ENCODE measurements around the gene AHNAK. TPM values are rescaled to one million over a fixed set of nuclear protein-coding genes. Genes with fewer than 3 reads are reported as not detected.
A peak's percentile ranks its signal among the peaks of the same experiment; 100 is the strongest.
"Not testable (repeated sequence)": the region's sequence is repeated elsewhere in the genome, so short reads cannot be mapped to it uniquely, and the experiment has no call there.

Gene AHNAK
- total RNA-seq, 1 donor from 2014 or later, result 909 TPM

DNA sequence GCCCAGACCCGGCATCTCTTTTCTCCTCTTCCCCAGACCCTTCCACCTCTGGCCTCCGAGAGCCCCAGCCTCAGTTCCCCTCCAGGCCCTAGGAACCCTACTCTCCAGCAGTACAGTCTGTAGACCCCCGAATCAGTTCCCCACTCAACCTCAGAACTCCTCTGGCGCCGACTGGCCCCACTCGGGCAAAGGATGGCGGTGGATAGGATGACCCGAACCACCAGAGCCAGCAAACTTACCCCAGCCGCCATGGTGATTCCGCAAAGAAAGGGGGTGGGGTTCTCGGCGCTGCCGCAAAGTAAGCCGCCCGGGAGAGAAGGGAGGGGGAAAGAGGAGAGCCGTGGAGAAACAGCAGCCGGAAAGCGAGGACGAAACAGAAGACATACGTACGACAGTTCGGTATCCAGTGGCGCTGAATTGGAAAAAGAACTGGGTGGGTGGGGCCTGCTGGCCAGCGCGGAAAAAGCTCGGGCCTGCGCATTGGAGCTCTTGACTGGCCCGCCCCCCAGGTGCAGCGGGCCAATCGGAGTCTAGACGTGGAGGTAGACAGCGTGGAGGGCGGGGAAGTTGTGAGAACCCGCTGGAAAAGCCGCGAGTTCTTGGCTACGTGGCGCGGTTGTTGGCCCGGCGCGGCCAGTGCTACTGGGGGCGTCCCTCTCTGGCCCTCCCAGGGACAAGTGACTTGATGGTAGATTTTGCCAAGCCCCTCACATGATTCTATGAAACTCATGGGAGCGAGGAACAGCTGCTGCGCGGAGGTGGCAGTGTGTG, 27.2 kb upstream of the AHNAK start, which contains the start of gene EEF1G:
TSS of gene EEF1G (minus strand) at position 300 of the 771 bp plus-strand sequence. CDS start at position 251, 49 bp downstream.
- DNase-seq, result peak; percentile 100

DNA sequence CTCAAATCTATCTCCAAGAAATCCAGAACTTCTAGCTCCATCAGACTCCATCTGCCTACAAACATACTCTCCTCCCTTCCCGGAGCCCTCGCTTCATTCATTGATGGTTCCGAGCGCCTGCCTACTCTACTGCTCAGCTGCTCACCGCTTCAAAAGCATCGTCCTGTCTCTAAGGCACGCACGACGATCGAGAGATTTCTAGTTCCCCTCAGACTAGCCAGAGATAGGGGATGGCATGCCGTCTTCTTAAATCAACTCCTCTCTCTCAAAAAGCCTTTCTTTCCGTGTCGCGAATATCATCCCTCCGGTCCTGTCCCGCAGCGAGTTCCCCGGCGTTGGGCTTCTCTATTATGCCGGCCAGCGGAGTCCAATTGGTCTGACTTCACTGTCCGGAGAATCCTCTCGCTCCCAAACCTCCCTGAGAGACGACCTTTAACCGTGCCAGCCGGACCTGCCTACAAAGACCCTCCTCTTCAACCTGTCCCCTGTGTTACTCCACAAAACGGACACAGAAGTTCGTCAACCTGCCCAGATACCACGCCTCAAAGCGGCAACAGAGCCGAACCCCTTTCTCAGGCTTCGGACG, 26.5 kb upstream of the AHNAK start:
- DNase-seq, result peak; percentile 53

DNA sequence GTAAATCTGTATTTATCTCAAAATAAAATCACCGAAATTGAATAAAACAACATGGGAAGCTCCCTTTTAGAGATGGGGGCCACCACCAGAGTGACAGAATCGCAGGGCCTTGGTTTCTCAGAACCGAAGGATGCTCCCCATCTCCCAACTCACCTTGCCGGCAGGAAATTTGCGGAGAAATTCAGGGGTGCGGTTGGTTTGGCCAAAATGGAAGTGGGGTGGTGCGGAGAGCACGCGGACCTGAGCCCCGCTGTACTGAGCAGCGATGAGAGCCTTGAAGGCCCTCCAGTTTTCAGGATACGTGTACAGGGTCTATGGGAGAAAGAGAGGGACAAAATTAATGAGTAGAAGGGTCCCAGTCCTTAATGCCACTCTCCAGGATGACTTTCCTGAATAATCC, 25.8 kb upstream of the AHNAK start:
- no peak for DNase-seq

DNA sequence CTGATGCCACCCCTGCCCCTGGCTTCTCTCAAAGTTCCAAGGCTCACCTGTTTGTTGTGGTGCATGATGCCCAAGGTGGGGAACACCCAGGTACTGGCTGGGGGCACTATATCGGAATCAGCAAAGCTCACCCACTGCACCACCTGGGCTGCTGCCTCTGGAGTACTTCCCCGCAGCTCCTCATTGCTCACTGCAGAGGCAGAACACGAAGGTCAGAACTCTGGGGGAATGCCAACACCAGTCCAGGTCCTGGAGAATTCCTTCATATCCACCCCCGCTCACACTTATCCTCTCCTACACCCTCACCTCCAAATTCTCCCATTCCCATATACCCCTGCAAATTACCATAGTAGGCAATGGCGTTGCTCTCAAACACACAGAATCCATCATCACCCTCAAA, 24.9 kb upstream of the AHNAK start:
- not testable (repeated sequence) for DNase-seq

DNA sequence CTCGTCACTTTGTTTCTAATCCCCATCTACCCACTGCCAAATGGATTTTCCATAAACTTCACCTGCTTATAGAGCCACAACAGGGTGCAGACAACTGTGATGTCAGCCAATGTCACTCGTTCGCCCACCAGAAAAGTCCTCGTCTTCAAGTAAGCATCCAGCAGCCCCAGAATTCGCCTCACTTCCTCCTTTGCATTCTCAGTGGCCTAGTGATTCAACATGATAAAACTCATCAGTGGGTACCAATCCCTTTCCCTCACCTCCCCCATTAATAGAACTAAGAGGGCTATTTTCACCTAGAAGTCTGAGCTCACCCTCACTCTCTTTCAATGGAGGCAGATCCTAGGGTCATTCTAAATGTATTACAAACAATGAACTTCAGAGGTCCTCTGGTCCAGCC, 24.3 kb upstream of the AHNAK start:
- DNase-seq, result not testable (repeated sequence)

DNA sequence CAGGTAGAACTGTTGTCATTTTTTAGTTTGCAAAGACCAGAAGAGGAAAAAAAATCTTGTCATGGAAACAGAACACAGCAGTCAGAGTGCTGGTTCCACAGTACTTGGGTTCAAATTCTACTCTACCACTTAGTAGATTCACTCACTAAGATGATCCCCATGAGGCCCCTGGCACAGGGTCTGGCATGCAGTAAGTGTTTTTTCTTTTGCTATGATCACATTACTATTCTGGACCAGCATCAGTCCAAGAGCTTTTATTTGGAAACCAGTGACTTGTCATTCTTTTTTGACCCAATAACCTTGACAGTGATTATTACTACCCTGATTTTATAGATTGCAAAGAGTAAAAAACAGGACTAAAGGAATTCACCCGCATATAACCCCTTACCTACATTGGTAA, 23.0 kb upstream of the AHNAK start:
- no peak for DNase-seq

DNA sequence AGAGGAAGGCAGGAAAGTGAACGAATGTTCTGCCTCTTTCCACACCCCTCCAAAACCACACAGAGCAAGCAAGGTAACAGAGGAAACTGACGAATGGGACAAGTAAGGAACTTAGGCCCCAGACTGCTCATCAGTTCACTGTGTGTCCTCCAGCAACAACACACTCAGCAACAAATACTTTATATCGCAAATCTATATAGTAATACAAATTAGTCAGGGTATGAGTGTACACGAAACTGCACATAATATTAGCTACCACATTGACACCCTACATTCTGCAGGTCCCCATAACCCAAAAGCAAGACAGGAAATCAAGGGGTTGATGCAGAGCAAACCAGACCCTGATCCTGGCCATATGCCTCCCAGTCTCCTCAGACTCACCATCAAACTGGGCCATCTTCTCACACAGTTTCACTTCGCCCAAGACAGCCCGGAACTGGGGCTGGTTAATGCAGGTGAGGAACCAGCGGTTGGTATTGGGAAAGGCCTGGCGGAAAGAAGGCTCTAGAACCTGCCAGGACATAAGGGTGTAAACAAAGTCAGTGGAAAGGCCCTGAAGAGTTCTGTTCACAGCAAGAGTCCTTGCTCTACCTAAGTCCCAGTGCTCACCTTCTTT, 20.5 kb upstream of the AHNAK start:
- no peak for DNase-seq

DNA sequence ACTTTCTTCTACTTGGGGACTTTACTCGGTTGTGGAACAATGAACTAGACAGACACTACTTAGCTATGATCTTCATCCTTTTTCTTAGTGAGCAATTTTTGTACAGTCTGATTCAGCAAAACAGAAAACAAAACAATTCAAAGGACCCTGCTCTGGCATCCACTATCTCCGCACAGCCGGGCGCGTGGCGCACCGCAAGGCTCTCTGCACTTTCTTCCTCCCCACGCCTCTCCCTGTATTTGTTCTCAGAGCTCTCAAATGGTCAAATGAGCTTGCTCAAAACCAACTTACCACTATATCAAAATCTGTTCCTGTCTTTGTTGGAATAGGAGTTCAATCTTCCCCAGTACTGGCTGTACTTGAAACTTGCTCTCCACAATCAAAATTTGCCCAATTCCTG, 19.6 kb upstream of the AHNAK start:
- no peak for DNase-seq

DNA sequence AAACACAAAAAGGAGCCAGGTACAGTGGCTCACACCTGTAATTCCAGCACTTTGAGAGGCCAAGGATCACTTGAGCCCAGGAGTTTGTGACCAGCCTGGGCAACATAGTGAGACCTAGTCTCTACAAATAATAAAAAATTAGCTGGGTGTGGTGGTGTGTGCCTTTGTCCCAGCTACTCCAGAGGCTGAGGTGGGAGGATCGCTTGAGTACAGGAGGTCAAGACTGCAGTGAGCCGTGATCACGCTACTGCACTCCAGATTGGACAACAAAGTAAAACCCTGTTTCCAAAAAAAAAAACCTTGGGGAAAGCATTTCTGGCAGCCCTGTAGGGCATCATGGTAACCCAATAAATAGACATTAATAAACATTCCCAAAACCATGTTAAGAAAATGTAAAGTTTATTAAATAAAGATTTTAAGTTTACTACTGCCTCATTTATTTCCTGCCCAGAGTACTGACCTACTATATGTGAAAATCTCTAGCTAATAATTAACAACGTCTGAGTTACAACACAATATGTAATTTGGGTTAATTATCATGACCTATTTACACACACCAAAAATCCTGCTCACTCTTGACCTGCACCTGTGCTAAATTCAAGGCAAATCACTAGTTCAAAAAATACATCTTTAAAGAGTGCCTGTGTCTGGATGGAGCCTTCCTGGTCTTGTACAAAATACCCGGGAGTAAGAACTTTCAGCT, 18.6 kb upstream of the AHNAK start:
- no peak for DNase-seq

DNA sequence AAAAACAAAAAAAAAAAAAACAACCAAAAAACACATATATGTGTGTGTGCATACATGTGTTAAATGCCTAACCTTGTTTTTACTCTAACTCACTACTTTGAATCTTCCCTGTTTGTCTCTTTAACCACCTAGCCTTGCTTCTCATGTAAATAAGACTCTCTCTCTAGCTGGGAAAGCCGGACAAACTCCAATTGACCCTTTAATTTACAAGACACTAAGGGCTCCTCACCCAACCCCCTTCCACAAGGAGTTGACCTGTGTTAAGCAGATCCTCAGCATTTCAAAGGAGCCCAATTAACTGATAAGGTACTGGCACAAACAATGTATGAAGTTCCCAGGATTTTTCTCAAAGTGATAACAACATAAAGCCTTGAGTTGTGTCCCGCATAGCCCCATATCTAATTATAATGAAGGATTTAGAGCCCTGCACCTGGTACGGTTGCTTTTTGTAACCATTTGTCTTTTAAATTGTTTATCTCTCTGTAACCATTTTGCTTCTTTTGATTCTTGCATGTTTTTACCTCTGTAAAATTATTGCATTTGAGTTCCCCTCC, 15.1 kb upstream of the AHNAK start:
- DNase-seq, result not testable (repeated sequence)

DNA sequence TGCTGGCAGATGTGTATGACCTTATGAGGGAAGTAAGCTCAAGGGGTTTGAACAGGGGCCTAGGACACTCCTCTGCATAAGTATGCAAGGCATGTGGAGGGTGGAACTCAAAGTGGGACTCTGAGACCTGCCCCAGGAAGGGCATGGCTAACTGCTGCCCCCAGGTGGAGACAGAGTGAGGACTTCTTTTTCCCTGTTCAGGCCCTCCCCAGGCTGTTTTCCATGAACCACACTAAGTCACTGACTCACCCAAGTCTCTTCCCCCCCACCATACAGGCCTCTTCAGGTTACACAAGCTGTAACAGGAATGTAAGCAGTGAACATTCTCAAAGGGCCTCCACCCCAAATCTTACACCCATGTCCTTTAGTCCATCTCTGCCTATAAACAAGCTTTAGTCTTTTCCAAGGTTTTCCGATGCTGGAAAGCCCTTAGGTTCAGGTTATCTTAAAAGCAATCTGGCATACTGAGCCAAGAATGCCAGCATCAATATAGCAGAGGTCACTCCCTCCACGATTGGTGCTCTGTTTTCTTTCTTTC, 14.0 kb upstream of the AHNAK start:
- peak; percentile 93 for DNase-seq

DNA sequence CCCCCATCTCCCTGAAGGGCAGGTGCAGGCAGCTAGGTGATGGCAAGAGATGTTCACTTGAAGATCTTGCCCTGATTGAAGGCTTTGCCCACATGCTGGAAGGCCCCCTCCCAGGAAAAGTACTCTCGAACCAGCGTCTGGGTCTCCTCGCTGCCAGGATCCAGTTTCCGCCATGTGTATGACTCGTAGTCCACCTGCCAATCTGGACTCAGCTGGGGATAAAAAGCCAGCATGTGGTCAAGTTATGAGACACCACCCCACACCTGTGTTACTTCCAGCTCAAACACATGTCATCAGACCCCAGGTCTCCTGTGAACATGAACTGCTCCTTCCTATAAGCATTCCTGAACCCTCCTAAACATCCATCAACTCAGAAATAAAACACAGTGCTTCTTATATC, 13.0 kb upstream of the AHNAK start:
- not testable (repeated sequence) for DNase-seq

DNA sequence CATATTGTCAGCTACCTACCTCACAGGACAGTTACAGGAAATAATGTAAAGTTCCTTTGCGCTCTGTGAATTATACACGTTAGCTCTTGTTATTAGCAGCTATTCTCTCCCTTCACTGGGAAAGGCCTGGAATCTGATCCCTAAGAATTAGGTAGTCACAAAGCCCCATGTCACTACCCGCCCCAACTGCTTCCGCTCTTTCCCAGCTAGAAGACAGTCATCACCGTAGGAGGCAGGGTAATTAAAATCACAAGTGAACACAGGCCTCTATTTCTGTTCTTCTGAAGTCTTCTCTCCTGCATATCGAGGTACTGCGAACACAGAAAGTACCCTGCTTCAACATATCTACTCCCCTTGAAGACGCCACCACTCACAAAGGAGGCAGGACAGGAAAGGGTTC, 12.6 kb upstream of the AHNAK start:
- no peak for DNase-seq

DNA sequence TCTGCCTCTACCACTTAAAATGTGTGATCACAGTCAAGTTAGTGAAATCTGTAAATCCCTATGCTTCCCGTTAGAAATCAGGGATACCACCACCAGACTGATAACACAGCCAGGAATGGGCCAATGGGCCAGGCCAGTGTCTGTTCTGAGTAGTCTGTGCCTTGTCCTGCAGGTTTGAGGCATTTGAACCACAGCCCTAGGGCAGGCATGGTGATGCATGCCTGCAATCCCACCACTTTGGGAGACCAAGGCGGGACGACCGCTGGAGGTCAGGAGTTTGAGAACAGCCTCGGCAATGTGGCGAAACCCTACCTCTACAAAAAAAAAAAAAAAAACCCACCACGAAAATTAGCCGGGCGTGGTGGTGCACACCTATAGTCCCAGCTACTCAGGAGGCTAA, 12.1 kb upstream of the AHNAK start:
- DNase-seq, result no peak

DNA sequence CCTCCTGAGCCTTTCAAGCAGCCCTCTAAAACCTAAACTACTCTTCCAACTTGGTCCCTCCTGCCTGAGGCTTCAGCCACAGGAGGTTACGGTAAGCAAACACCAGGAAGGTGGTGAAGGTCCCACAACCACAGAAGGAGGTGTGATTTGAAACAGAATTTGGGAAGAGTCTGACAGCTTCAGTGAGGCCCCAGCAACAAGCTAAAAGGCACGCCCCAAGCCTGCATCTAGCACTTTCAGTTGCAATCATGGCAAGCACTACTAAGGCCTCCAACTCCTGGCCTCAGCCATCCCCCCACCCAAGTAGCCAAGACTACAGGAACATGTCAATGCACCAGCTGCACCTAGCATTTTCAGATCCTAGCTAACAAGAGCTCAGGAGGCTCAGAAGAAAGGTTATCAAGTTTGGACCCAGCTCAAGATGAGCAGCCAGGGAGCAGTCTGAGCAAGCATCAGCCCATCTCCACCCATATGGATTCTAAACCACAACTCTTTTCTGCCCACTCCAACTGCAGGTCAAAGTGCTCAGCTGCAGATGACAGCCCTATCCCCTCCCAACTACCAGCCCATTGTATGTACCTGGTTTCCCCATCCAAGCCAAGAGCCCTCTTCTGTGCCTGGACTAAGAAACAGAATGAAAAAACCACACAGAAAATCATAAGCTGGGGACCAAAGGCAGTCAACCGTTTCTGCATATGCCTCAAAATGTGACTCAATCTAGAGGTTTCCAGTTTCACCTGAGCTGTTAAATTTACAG, 10.4 kb upstream of the AHNAK start:
- no peak for DNase-seq

DNA sequence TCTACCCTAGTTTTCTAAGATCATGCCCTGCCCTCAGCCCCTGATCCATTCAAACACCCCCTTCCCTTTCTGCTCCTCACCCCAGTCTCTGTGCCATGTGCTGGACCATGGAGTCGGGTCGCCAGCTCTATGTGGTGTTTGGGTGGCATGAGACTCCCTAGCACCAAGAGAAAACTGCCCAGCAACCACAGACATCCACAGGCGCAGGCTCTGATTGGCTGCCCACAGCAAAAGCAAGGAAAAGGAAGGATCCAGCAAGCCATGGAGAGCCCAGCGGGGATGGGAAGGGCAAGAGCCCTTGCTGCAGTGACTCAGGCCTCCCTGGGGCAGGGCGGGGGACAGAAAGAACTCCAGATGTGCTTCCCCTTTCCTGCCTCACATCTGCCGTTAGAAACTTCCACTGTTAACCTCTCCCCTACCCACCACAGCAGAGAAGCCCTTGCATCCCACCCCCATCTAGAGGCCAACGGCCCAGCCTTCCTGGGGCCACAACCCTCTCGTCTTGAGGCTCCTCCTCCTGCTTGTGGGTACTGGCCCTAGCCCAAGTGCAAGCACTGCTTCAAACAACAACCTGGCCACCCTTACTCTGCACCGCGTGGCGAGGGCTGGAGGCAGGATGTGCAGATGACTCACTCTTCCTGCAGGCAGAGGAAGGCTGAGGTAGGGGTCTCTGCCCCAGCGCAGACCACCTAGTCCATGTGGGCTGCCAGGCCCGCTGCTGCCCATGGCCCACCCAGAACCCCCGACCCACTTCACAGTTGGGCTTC, 9.7 kb upstream of the AHNAK start:
- DNase-seq, result peak; percentile 92

DNA sequence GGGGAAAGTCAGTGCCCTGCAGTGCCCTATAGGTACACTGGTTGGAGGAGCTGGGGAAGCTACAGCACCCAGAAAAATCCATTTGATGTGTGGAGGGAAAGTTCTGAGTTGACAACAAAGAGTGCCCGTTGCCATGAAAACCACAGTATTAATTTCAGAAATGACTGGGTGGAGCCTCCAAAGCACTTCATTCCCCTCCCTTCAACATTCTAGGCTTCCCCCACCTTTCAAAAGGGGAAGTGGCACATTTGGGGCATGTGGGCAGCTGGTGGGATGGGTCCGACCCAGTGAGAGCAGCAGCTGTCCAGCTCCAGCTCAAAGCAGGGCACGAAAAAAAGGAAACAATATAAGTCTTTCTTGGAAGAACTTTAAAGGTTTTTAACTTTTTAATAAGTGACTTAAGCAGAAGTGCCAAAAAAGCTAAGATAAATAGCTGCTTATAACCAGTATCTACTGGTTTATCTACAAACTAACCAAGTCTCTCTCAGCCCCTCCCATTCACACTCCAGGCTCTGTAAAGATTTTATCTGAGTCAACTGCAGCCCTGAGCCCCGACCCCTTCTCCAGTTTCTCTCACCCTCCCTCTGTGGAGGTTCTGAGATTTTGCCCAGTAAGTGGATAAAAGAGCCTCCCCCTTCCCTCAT, 9.0 kb upstream of the AHNAK start:
- peak; percentile 94 for DNase-seq

DNA sequence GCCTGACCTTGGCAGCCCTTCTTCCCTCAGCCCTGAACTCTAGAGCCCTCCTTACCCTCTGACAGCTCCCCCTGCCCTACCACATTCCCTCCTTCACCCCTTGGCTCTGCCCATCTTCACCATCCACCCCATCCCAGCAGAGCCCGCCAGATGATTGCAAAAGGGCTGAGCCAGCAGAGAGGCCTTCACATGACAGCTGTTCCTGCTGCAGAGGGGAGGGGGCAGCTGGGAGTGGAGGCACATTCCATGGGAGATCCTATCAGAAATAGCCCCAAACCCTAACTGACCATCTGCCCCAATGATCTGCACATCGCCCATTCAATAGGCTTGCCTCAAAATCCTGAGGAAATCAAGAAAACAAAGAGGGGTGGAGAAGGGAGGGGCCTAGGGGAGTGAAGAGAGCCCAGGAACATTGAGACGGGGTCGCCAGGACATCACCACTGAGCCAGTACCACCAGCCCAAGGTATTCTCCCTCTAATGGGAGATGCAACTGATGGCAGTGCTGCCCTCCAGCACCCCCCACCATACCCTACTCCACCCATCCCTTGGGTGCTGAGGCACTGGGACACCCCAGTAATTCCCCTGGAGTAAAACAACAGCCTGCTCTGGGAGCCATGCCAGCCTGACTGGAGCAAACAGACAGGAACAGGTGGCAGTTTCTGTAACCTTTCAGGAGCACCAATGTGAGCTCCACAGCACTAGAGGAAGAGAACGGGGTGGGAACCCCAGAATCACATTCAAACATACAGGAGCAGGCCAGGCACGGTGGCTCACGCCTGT, 8.0 kb upstream of the AHNAK start:
- peak; percentile 93 for DNase-seq

DNA sequence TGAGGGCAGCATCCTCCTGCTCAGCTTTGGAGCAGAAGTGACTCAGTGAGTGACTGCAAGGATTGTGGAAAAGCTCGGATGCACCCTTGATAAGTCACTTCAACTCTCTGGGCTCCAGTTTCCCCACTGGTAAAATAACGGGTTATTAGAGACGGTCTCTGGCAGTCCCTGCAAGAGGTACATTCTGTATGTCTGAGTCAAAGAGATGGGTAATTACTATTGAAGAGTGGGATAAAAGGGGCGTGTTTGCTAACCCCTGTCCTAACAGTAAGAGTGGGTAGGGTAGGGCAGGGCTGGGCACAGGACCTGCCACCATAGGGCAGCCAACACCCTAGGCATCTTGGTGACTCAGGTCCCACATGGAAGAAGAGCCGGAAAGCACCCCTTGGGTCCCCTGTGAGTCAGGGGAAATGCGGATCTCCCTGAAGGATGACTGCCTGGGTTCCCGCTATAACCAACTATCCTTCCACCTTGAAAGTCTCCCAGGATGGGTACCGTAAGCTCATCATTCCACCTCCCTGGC, 7.3 kb upstream of the AHNAK start:
- DNase-seq, result no peak
